Ishikawa (cell line): ENCODE data around the gene AKT1S1.

Experiments used
- CEBPB ChIP-seq: IDR thresholded peaks from 2 replicates; pipeline ENCODE4 v1.6.1; 2012
- CREB1 ChIP-seq: IDR thresholded peaks from 2 replicates; pipeline ENCODE4 v1.6.1; 2012; ENCODE audit warnings: low read depth
- EGR1 ChIP-seq: IDR thresholded peaks from 2 replicates; pipeline ENCODE4 v1.6.1; 2012
- EP300 ChIP-seq: IDR thresholded peaks from 2 replicates; pipeline ENCODE4 v1.6.1; 2012; ENCODE audit warnings: borderline replicate concordance
- FOXM1 ChIP-seq: IDR thresholded peaks from 2 replicates; pipeline ENCODE4 v1.6.1; 2012; ENCODE audit warnings: low read depth, borderline replicate concordance
- MAX ChIP-seq: IDR thresholded peaks from 2 replicates; pipeline ENCODE4 v1.6.1; 2012
- NFIC ChIP-seq: IDR thresholded peaks from 2 replicates; pipeline ENCODE4 v1.6.1; 2012
- RAD21 ChIP-seq: IDR thresholded peaks from 2 replicates; pipeline ENCODE4 v1.6.1; 2012; ENCODE audit warnings: low read depth
- REST ChIP-seq: IDR thresholded peaks from 2 replicates; pipeline ENCODE4 v1.6.1; 2012; ENCODE audit warnings: low read depth, mild to moderate bottlenecking
- TAF1 ChIP-seq: IDR thresholded peaks from 2 replicates; pipeline ENCODE4 v1.6.1; 2012; ENCODE audit warnings: low read depth, mild to moderate bottlenecking
- TCF12 ChIP-seq: IDR thresholded peaks from 2 replicates; pipeline ENCODE4 v1.6.1; 2012; ENCODE audit warnings: low read depth
- TEAD4 ChIP-seq: IDR thresholded peaks from 2 replicates; pipeline ENCODE4 v1.6.1; 2012
- USF1 ChIP-seq: IDR thresholded peaks from 2 replicates; pipeline ENCODE4 v1.6.1; 2012
- YY1 ChIP-seq: IDR thresholded peaks from 2 replicates; pipeline ENCODE4 v1.6.1; 2012; ENCODE audit warnings: low read depth
- ZBTB7A ChIP-seq: IDR thresholded peaks from 2 replicates; pipeline ENCODE4 v1.6.1; 2012; ENCODE audit warnings: low read depth

Gene AKT1S1

GRCh38 chr19:49877020-49877878, at the start of gene AKT1S1, which contains the start of gene TBC1D17:
AKT1S1 (minus strand) TSS chr19:49877355; CDS start chr19:49873295, 4,060 bp downstream.
TBC1D17 (plus strand) TSS chr19:49877702; CDS start chr19:49877724, 22 bp downstream.
- peak; percentile 62 for TF ChIP-seq TAF1
- peak; percentile 92 for TF ChIP-seq CREB1
- no peak for TF ChIP-seq EP300
- peak; percentile 99 for TF ChIP-seq USF1
- no peak for TF ChIP-seq CEBPB
- no peak for TF ChIP-seq REST
- no peak for TF ChIP-seq RAD21
- no peak for TF ChIP-seq ZBTB7A
- TF ChIP-seq EGR1 = peak; percentile 92
- peak; percentile 95 for TF ChIP-seq MAX
- 0 out of 2 replicates have a peak, but pooled peaks have one; percentile 12 for TF ChIP-seq FOXM1
- peak; percentile 95 for TF ChIP-seq YY1
- 0 out of 2 replicates have a peak, but pooled peaks have one; percentile 16 for TF ChIP-seq TEAD4
- TF ChIP-seq TCF12 = no peak; the same call in 1 of the 2 replicates
- TF ChIP-seq NFIC = peak; percentile 95

GRCh38 chr19:49926515-49926914, 49.4 kb upstream of the AKT1S1 start:
- TF ChIP-seq CREB1 = no peak
- TF ChIP-seq TCF12 = no peak
- TF ChIP-seq CEBPB = no peak
- TF ChIP-seq REST = no peak
- TF ChIP-seq USF1 = no peak
- no peak for TF ChIP-seq TEAD4
- TF ChIP-seq RAD21 = no peak
- no peak for TF ChIP-seq FOXM1
- no peak for TF ChIP-seq NFIC
- no peak for TF ChIP-seq EGR1
- TF ChIP-seq ZBTB7A = no peak
- no peak for TF ChIP-seq YY1
- no peak for TF ChIP-seq TAF1
- TF ChIP-seq MAX = no peak
- TF ChIP-seq EP300 = no peak

GRCh38 chr19:49925486-49925885, 48.3 kb upstream of the AKT1S1 start:
- TF ChIP-seq EGR1 = no peak
- no peak for TF ChIP-seq USF1
- no peak for TF ChIP-seq CREB1
- no peak for TF ChIP-seq EP300
- no peak for TF ChIP-seq CEBPB
- TF ChIP-seq RAD21 = no peak
- no peak for TF ChIP-seq ZBTB7A
- TF ChIP-seq REST = no peak
- no peak for TF ChIP-seq TEAD4
- no peak for TF ChIP-seq NFIC
- TF ChIP-seq YY1 = no peak
